HG03066 (cell line): ENCODE results near the gene UBAP2L.

Experiments
- ATAC-seq: cut with Tn5 transposase; IDR thresholded peaks from one replicate; pipeline ENCODE4 v1.9.1; 2021; ENCODE audit warnings: low read depth; ENCODE audit not compliant: unreplicated experiment

Gene UBAP2L, protein sequence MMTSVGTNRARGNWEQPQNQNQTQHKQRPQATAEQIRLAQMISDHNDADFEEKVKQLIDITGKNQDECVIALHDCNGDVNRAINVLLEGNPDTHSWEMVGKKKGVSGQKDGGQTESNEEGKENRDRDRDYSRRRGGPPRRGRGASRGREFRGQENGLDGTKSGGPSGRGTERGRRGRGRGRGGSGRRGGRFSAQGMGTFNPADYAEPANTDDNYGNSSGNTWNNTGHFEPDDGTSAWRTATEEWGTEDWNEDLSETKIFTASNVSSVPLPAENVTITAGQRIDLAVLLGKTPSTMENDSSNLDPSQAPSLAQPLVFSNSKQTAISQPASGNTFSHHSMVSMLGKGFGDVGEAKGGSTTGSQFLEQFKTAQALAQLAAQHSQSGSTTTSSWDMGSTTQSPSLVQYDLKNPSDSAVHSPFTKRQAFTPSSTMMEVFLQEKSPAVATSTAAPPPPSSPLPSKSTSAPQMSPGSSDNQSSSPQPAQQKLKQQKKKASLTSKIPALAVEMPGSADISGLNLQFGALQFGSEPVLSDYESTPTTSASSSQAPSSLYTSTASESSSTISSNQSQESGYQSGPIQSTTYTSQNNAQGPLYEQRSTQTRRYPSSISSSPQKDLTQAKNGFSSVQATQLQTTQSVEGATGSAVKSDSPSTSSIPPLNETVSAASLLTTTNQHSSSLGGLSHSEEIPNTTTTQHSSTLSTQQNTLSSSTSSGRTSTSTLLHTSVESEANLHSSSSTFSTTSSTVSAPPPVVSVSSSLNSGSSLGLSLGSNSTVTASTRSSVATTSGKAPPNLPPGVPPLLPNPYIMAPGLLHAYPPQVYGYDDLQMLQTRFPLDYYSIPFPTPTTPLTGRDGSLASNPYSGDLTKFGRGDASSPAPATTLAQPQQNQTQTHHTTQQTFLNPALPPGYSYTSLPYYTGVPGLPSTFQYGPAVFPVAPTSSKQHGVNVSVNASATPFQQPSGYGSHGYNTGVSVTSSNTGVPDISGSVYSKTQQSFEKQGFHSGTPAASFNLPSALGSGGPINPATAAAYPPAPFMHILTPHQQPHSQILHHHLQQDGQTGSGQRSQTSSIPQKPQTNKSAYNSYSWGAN

DNA sequence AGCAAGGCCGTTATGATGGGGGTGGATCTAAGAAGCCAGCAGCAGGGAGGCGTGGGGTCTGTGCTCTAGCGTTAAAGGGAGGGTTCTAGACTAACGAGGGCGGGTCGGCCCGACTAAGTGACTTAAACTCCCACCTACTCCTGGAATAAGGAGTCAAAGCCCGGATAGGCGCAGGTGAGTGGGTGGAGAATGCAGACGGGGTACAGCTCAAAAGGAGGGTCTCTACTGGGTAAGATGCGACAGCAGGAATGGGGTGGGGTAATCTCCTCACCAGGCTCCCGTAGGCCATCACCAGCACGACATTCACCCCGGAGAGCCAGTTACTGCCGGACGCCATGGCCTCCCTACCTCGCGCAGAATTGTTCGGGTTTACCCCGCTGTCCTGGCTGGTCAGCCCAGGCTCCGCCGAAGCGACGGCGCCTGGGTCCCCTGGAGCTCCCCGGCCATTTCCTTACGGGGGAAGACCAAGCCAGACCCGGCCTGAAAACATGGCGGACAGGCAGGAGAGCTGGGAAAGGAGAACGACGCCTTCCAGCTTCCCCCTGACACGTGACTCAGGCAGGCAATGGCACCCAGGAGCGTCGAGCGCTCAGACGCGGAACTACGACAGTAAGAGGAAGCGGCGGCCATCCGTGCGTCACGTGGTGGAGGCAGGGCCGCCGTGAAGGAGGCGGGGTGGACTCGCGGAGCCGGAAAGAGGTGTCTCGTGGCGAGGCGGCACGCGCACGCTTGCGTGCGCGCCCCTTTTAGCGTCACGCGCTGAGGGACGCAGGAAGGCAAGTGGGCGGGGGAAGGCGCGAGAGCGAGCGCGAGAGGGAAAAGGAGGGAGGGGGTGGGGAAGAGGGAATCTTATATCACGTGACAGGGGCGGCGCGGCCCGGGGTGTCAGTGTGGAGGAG, at the start of gene UBAP2L:
TSS of gene UBAP2L (plus strand) at position 885 of the 899 bp plus-strand sequence. CDS start 4,169 bp downstream, outside the sequence.
- ATAC-seq: peak; percentile 86

DNA sequence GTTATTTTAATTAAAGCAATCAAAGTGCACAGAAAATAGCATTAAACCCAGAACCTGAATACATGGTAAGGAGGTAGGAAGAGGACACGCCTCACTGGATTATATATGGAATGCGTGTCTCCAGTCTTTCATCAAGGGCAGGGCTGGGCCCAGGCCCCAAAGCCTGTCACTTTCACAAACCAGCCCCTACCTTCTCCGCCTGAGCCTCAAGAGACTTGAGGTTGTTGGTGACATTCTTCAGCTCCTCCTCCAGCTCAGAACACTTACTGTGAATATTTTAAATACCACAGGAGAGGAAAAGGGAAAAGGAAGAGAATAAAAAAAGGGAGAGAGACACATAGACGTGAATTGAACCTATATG, 49.6 kb upstream of the UBAP2L start:
- ATAC-seq: no peak

DNA sequence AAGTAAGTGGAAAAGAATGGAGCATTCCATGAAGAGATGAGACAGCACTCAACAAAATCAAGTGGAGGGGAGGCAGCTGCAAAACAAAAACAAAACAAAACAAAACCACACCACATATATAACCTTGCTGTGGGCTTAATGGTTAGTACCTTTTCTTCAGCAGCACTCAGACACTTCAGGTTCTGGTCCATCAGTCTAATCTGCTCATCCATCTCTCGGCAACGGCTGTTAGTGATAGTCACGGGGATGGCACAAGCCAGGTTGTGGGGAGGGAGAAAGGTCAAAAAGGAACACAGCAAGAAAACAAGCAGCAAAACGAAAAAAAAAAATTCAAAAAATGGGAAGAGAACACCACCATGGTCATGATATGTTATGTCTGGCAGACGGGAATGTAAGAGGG, 48.9 kb upstream of the UBAP2L start:
- no peak for ATAC-seq

DNA sequence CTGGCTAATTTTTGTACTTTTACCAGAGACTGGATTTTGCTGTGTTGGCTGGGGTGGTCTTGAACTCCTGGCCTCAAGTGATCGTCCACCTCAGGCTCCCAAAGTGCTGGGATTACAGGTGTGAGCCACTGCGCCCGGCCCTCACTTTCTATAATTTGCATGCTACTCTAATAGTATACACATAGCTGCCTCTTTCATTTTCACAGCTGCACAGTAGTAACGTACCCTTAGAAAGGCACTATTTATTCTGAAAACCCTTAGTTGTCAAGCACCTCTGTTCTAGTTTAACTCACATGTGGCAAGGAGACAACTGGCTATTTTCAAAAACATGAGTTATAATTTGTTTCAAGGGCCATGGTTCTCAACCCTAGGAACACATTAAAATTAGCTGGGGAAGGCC, 46.1 kb upstream of the UBAP2L start:
- no peak for ATAC-seq

DNA sequence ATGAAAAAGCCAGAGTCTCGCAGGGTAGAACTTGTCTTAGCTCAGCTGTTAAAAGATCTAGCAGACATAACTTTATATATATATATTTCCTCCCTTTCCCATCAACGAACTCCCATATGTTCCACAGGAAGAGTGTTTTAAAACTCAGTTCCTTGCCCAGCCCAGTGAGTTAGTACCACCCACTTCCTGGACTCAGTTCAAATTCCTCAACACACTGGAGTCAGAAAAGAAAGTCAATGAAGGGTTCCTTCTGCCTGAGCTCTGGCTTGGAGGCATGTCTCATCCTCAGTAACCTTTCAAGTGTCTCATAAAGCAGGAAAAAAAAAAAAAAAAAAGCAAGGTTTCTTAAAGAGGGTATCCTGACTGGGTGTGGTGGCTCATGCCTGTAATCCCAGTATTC, 44.4 kb upstream of the UBAP2L start:
- ATAC-seq: no peak

DNA sequence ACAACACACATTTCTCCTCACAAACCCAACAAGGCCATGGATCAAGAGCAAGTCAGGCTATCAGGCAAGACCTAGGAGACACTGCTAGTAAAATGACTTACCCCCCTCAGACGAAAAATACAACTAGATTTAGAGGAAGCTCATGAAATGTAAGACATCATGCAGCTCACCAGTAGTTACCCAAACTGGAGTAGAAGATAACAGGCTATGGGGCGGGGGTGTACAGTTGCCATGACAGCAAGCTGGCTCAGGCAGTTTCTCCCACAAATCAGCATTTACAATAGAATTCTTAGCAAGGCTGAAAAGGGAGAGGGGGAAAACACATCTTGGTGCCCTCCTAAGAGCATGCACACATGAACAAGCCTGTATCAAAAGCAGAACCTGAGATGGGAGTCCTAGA, 42.7 kb upstream of the UBAP2L start:
- ATAC-seq: no peak

DNA sequence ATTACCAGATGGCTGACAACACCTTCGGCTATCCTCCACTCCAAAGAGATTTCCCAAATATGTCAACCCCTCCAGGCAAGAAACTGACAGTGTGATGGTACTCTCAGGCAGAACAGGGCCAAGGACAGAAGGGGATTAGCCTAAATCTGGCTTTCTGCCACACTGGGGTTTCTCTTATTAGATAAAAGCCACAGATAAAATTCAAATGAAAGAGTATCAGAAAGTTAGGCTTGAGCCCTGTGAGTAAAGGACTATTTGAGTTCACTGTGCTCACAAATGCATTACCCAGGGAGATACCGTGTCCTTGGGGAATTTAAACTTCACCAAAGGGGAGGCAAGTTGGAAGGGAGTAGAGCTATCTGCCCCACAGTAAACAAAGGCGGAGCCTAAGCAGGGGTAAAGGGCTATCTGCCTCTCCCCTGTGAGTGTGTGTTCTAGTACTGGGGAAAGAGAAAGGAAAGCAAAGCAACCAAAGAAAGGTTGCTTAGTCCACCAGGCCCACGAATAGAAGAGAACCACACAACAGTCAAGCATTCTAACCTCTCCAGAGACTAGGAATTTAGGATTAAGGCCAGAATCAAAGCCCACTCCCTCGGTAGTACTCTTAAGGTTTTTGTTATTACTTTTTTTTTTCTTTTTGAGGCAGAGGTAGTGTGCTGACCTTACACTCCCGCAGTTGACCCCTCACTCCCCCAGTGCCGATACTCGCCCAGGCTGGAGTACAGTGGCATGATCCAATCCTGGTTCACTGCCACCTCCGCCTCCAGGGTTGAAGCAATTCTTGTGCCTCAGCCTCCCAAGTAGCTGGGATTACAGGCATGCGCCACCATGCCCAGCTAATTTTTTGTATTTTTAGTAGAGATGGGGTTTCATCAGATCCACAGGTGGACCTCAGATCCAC, 41.6 kb upstream of the UBAP2L start:
- no peak for ATAC-seq

DNA sequence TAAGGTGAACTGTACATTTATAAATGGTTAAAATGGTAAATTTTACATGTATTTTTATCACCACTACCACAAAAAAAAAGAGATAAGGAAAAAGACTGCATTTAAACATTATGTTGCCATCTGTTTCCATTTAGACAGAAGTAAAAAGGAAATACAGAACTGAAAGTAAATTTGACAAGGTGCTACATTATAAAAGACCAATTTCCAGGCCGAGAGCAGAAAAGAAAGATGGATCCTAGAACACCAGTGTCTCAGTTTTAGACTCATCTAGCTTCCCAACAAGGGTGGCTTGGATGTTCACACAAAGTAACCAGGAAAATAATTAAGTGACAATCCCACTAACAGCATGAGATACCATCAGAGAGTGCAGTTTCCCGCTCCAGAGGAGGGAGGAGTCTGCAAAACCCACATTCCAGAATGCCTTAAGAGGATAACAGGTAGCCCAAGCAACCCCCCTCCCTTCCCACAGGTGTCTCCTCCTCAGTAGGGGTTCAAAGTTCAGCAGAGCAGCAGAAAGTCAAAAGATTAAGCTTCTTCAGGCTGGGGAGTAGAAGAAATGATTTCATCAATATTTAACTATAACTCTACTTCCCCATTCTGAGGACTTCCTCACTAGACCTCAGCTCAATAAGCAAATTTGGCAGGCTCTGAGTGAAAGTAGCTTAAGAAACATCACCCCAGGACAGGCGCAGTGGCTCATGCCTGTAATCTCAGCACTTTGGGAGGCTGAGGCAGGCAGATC, 40.6 kb upstream of the UBAP2L start:
- ATAC-seq: no peak

DNA sequence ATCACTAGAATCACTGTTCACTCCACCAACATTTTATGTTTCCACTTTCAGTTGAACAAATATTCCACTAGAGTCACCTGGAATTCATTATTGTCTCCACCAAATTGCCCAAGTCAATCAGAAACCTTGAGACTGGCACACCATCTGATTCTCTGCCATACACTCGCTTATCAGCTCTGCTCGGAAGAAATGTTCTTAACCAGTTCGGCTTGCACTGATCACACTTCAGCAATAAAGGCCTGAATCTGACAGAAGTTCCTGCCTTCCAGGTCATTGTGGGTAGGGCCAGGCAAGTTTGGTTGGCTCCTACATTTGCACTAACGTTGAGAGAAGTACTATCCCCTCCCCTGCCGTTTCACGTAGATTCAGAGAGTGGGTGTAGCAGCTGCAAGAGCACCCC, 38.8 kb upstream of the UBAP2L start:
- no peak for ATAC-seq

DNA sequence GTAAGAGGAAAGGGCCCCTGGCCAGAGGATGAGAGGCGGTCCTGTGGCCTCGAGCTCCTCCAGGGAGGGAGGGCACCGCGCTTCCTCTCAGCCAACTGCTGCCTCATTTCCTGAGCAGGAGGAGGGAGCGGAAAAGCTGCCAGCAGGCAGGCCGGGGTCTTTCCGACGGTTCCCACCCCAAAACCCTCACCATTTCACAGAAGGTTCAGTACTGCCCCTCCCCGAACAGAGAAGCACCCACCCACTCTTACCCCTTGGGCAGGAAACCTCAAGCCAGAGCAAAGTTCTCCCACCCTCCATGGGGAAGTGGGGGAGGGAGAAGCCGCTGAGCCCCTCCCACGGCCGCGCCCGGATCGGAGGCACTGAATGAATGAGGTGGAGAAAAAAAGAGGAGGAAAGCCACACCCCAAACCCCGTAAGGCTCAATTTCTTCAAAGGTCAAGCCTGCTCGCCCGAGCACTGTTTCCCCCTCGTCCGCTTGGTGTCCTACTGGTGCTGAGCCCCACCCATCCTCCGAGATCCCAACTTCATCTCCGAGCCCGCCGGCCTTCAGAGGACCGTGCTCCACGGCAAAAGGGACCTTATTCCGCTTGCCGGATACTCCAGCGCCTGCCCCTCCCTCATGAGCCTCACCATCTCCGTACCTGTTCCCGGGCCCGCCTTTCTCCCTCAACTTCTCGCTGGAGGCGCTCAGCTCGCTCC, 38.3 kb upstream of the UBAP2L start:
- peak; percentile 48 for ATAC-seq

DNA sequence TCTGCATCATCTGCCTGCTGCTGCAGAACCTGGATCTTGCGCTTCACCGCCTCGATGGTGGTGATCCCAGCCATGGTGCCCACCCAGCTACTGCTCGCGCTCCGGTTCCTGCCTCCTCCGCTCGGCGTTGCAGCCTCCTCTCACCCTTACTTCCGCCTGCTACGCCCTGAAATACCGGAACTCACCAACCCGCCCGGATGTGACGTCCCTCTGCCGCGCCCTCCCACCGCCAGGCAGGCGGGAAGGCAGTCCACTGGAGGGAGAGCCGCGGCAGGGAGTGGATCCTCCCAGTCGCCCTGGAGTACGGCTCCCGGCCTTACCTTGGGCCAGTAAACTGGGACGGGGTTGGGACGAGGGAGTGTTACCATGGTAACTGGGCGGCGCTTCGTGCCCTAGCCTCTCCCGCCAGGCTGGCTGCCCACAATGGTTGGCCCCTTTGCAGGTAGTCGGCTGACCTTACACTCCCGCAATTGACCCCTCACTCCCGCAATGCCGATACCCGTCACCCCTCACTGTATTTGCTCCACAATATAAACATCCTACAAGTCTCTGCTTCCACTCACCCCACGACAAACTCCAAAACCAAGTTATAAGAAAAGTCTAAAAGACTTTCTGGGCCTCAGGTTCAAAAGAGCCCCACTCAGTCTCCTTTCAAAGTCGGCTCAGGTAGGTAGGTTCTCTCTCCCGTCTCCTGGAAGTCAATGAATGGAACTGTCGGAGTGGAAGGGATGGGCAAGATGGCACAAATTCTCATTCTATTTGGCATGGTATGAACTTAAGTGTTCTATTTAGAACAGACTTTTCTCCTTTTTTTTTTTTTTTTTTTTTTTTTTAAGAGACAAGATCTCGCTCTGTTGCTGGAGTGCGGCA, 37.5 kb upstream of the UBAP2L start:
- ATAC-seq: peak; percentile 82

DNA sequence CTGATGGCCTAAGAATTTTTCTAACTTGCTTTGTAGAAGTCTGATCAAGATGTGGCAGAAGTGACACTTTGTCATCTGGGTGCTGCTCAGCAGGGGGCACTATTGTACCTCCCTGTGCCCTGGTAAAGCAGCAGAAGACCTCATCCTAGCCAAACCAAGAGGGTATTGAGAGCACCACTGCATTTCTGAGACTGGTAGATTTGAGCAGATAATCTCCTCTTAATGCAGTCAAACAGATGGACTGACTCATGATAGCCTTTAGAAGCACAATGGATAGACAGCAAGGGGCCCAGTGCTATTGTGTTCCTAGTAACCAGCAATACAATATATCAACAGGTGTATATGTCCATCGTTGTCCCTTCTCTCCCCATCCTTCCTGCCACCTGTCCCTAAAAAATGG, 34.6 kb upstream of the UBAP2L start:
- ATAC-seq: no peak

DNA sequence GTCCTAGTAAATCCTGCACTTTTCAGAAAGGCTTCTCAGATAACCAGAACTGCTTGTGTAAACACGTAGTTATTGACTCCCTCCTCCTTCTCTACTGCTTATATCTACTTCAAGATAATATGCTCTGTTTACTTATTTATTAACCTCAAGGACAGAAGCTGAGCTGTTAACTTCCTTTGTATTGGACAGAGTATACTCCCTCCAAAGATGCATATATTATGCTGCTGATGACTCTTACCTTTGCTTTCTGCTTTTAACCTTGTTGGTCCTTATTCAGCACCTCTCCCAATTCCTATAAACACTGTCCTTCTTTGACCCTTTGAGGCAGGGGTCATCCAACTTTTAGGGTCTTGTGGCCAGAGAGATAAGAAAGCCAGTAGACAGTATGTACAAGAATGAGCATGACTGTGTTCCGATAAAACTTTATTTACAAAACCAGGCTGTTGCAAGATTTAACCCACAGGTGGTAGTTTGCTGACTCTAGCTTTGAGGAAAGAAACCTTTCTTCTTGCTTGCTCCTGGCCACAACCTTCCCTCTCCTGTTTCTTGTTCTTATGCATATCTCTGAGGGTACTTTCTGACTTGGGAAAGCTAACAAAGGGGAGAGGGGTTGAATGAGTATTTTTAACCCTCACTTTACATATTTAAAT, 33.8 kb upstream of the UBAP2L start:
- no peak for ATAC-seq

DNA sequence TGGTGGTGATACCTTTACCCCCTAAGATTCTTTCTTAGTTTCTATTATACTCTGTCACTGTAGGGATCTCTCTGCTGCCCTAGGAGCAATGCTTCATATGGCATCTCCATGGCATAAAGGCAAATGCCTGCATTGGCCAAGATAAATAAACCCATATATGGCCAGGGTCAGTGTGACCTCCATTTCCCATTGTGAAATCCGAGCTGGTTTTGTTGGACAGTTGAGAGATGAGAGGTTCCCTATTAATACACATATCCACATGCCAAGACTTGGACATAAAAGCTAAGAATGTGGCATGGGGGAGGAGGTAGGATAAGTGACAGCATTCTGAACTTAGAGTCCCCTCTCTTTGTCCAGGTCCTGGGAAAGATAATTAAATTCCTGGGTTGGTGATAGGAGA, 30.2 kb upstream of the UBAP2L start:
- ATAC-seq: no peak

DNA sequence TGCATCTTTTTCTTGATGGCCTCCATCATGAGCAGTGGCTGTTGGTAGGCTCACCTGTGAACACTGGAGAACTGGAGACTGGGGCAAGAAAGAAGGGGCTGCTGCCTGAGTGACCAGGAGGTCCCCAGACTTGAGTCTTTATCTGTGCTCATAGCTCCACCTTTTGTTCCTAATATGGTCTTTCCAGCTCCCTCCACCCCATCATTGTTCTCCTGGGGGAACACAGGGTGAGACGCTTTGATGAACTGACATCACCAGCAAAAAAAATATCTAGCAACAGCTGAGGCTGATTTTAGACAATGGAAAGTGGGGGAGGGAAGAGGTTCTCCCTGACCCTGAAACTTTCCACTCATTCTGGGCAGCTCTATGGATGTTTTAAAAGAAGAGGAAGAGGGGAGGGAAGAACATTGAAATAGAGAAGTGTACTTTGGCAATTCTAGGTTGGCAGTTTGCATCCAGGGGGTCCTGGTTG, 28.7 kb upstream of the UBAP2L start, which contains the start of gene TPM3:
TSS of gene TPM3 (minus strand) at position 111 of the 472 bp plus-strand sequence. CDS start at position 29, 82 bp downstream.
- ATAC-seq: no peak

DNA sequence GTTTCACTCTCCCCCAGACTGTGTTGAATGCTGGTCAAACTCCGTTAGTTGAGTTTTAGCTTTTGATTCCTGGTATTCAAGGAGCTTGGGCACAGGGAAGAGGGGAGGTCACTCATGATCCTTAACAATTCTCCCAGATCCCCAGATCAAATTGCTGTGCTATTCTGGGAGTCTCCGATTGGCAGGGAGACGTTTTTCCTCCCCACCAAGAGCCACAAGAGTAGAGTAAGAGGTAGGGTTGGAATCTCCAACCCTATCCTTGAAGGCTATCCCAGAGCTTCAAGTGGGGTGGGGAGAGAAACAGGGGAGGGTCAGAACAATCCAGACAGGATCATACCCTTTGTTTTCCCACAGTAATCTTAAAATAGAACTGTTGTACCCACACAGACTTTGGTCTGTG, 28.3 kb upstream of the UBAP2L start:
- no peak for ATAC-seq
